ENCODE measurements around the gene DUOX1.
A peak's percentile ranks its signal among the peaks of the same experiment; 100 is the strongest.

Gene DUOX1

DNA sequence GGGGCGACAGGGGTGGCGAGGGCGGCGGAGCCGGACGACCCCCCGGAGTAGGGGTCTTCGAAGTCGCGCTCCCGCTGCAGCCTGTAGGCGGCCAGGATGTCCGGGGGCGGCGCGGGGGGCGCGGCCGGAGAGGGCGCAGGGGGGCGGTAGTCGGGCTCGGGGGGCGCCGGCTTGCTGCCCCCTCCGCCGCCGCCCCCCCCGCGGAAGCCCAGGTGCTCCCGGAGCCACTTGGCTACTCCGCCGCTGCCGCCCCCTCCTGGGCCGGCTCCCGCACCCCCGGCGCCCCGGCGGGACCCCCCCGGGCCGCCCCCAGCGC is 57.7 kb downstream of the DUOX1 start:
- H3K4me3 ChIP-seq (ENCODE audit: low read length, poor library complexity, severe bottlenecking) = peak overlapping the region; percentile 88
- H3K4me2 ChIP-seq (ENCODE audit: low read depth, low read length, poor library complexity, severe bottlenecking) = peak overlapping the region; percentile 99
- peak overlapping the region; percentile 80 for H3K9ac ChIP-seq (ENCODE audit: low read depth, low read length, poor library complexity, severe bottlenecking)
- H3F3A ChIP-seq (ENCODE audit: low read depth) = no peaks in the 10 kb centered on the region
- TF ChIP-seq CTCF (conservative IDR thresholded peaks at IDR 0.05; ENCODE audit: low read length) (no peak), EZH2phosphoT487 (IDR thresholded peaks at IDR 0.05; ENCODE audit: borderline replicate concordance) (no peak)
- no peaks in the 10 kb centered on the region for H3K36me3 ChIP-seq (ENCODE audit: insufficient read depth, low read length)
- no peak overlapping the region for H2AFZ ChIP-seq (ENCODE audit: low read length)
- peaks cover 59% of the 10 kb centered on the region for H3K79me2 ChIP-seq (ENCODE audit: insufficient read depth, low read length)
- peaks cover 28% of the 10 kb centered on the region for H4K20me1 ChIP-seq (ENCODE audit: insufficient read depth, low read length, poor library complexity, severe bottlenecking)
- peaks cover 48% of the 10 kb centered on the region for H3K4me1 ChIP-seq (ENCODE audit: insufficient read depth, low read length, poor library complexity, severe bottlenecking)
- H3K27me3 ChIP-seq (ENCODE audit: insufficient read depth, low read length, poor library complexity, severe bottlenecking) = no peaks in the 10 kb centered on the region
- no peaks in the 10 kb centered on the region for H3K9me3 ChIP-seq (ENCODE audit: insufficient read depth, low read depth, low read length)
- H3K9me2 ChIP-seq (replicated peaks; ENCODE audit: low read depth, low read length) = no peaks in the 10 kb centered on the region

GRCh38 chr15:45187894-45188830 is 58.4 kb downstream of the DUOX1 start, which contains the start of gene SHF:
Gene SHF (minus strand): TSS chr15:45187966. CDS start chr15:45187951, 15 bp downstream.
- Histone ChIP-seq H4K20me1 (ENCODE audit: insufficient read depth, low read length, poor library complexity, severe bottlenecking) (peaks cover 28% of the 10 kb centered on the region), H3K9me2 (replicated peaks; ENCODE audit: low read depth, low read length) (no peaks in the 10 kb centered on the region), H3K27me3 (ENCODE audit: insufficient read depth, low read length, poor library complexity, severe bottlenecking) (no peaks in the 10 kb centered on the region), H3K79me2 (ENCODE audit: insufficient read depth, low read length) (peaks cover 53% of the 10 kb centered on the region), H3K9ac (ENCODE audit: low read depth, low read length, poor library complexity, severe bottlenecking) (peak within 1 kb of the TSS; percentile 85), H3K9me3 (ENCODE audit: insufficient read depth, low read depth, low read length) (no peaks in the 10 kb centered on the region), H3K4me1 (ENCODE audit: insufficient read depth, low read length, poor library complexity, severe bottlenecking) (peaks cover 42% of the 10 kb centered on the region), H3K4me2 (ENCODE audit: low read depth, low read length, poor library complexity, severe bottlenecking) (peak within 1 kb of the TSS; percentile 99), H2AFZ (ENCODE audit: low read length) (peak within 1 kb of the TSS; percentile 92), H3F3A (ENCODE audit: low read depth) (no peaks in the 10 kb centered on the region), H3K36me3 (ENCODE audit: insufficient read depth, low read length) (no peaks in the 10 kb centered on the region), H3K4me3 (ENCODE audit: low read length, poor library complexity, severe bottlenecking) (peak within 1 kb of the TSS; percentile 88)
- TF ChIP-seq EZH2phosphoT487 (IDR thresholded peaks at IDR 0.05; ENCODE audit: borderline replicate concordance) (no peak), CTCF (conservative IDR thresholded peaks at IDR 0.05; ENCODE audit: low read length) (no peak)

DNA sequence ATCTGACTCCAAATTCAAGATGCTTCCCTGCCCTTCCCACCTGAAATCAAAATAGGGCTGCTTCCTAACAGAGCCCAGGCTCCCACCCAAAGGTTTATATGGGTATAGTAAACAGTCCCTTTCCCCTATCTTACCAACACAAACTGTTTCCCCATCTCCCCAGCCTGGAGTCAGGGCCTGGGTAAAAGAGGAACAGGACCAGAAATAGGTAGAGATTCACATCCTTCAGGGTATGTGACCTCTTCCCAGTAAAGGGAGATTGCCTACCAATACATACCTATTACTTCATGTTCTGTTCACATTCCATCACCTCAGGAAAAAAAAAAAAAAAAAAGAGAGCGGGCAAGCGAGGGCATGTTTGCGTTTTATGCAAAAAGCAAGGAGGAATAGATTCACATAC is 67.7 kb downstream of the DUOX1 start:
- Histone ChIP-seq H3K4me1 (ENCODE audit: insufficient read depth, low read length, poor library complexity, severe bottlenecking) (peaks cover 17% of the 10 kb centered on the region), H3K9me3 (ENCODE audit: insufficient read depth, low read depth, low read length) (no peaks in the 10 kb centered on the region), H3K9ac (ENCODE audit: low read depth, low read length, poor library complexity, severe bottlenecking) (peak overlapping the region; percentile 92), H4K20me1 (ENCODE audit: insufficient read depth, low read length, poor library complexity, severe bottlenecking) (no peaks in the 10 kb centered on the region), H2AFZ (ENCODE audit: low read length) (peak overlapping the region; percentile 82), H3K4me2 (ENCODE audit: low read depth, low read length, poor library complexity, severe bottlenecking) (peak overlapping the region; percentile 70), H3K79me2 (ENCODE audit: insufficient read depth, low read length) (no peaks in the 10 kb centered on the region), H3F3A (ENCODE audit: low read depth) (no peaks in the 10 kb centered on the region), H3K36me3 (ENCODE audit: insufficient read depth, low read length) (no peaks in the 10 kb centered on the region), H3K4me3 (ENCODE audit: low read length, poor library complexity, severe bottlenecking) (peak overlapping the region; percentile 84), H3K9me2 (replicated peaks; ENCODE audit: low read depth, low read length) (no peaks in the 10 kb centered on the region), H3K27me3 (ENCODE audit: insufficient read depth, low read length, poor library complexity, severe bottlenecking) (no peaks in the 10 kb centered on the region)
- TF ChIP-seq CTCF (conservative IDR thresholded peaks at IDR 0.05; ENCODE audit: low read length) (no peak), EZH2phosphoT487 (IDR thresholded peaks at IDR 0.05; ENCODE audit: borderline replicate concordance) (no peak)
